ENCODE measurements around the gene COL9A1.

COL9A1 gene

GRCh38 chr6:70221025-70221714 lies 81.7 kb downstream of the COL9A1 start:
- no peaks in the 10 kb centered on the region for H3K36me3 ChIP-seq (ENCODE audit: low read length)
- H3K9me2 ChIP-seq (replicated peaks; ENCODE audit: insufficient read depth, low read length) = no peaks in the 10 kb centered on the region
- no peaks in the 10 kb centered on the region for H4K20me1 ChIP-seq (ENCODE audit: low read depth, low read length)
- TF ChIP-seq CTCF (IDR thresholded peaks at IDR 0.05; ENCODE audit: insufficient read depth, low read length, poor library complexity, severe bottlenecking) (peak; percentile 40), EZH2phosphoT487 (conservative IDR thresholded peaks at IDR 0.05; ENCODE audit: low read length) (no peak)
- H3K9ac ChIP-seq (ENCODE audit: low read length) = no peak overlapping the region
- H3K4me2 ChIP-seq (ENCODE audit: low read depth, low read length, poor library complexity, severe bottlenecking) = no peak overlapping the region
- H3K9me3 ChIP-seq (ENCODE audit: insufficient read depth, low read length) = no peaks in the 10 kb centered on the region
- no peak overlapping the region for H3K27ac ChIP-seq (ENCODE audit: low read depth, low read length)
- no peaks in the 10 kb centered on the region for H3F3A ChIP-seq (ENCODE audit: insufficient read depth)
- H3K4me3 ChIP-seq (ENCODE audit: insufficient read depth, low read length, poor library complexity, severe bottlenecking) = no peak overlapping the region
- no peak overlapping the region for H2AFZ ChIP-seq (ENCODE audit: low read depth, low read length, severe bottlenecking)
- H3K79me2 ChIP-seq (ENCODE audit: insufficient read depth, low read length) = no peaks in the 10 kb centered on the region
- H3K27me3 ChIP-seq (ENCODE audit: low read length) = no peaks in the 10 kb centered on the region

- no peak overlapping the region for H3K4me3 ChIP-seq (ENCODE audit: insufficient read depth, low read length, poor library complexity, severe bottlenecking)
- no peak overlapping the region for H3K9ac ChIP-seq (ENCODE audit: low read length)
- no peak overlapping the region for H3K4me2 ChIP-seq (ENCODE audit: low read depth, low read length, poor library complexity, severe bottlenecking)
- no peak overlapping the region for H2AFZ ChIP-seq (ENCODE audit: low read depth, low read length, severe bottlenecking)
- no peaks in the 10 kb centered on the region for H3K9me2 ChIP-seq (replicated peaks; ENCODE audit: insufficient read depth, low read length)
- H3K27me3 ChIP-seq (ENCODE audit: low read length) = no peaks in the 10 kb centered on the region
- no peaks in the 10 kb centered on the region for H3F3A ChIP-seq (ENCODE audit: insufficient read depth)
- TF ChIP-seq EZH2phosphoT487 (conservative IDR thresholded peaks at IDR 0.05; ENCODE audit: low read length) = no peak
- TF ChIP-seq CTCF (IDR thresholded peaks at IDR 0.05; ENCODE audit: insufficient read depth, low read length, poor library complexity, severe bottlenecking) = no peak
- H3K36me3 ChIP-seq (ENCODE audit: low read length) = no peaks in the 10 kb centered on the region
- H3K9me3 ChIP-seq (ENCODE audit: insufficient read depth, low read length) = no peaks in the 10 kb centered on the region
- H4K20me1 ChIP-seq (ENCODE audit: low read depth, low read length) = no peaks in the 10 kb centered on the region
- no peak overlapping the region for H3K27ac ChIP-seq (ENCODE audit: low read depth, low read length)
- H3K79me2 ChIP-seq (ENCODE audit: insufficient read depth, low read length) = no peaks in the 10 kb centered on the region
Observed at GRCh38 chr6:70219943-70220613, 82.8 kb downstream of the COL9A1 start.

- H3K27me3 ChIP-seq (ENCODE audit: low read length) = no peaks in the 10 kb centered on the region
- no peaks in the 10 kb centered on the region for H3K9me2 ChIP-seq (replicated peaks; ENCODE audit: insufficient read depth, low read length)
- no peak overlapping the region for H2AFZ ChIP-seq (ENCODE audit: low read depth, low read length, severe bottlenecking)
- no peak overlapping the region for H3K4me2 ChIP-seq (ENCODE audit: low read depth, low read length, poor library complexity, severe bottlenecking)
- H3K9me3 ChIP-seq (ENCODE audit: insufficient read depth, low read length) = no peaks in the 10 kb centered on the region
- H3K79me2 ChIP-seq (ENCODE audit: insufficient read depth, low read length) = no peaks in the 10 kb centered on the region
- no peaks in the 10 kb centered on the region for H3K36me3 ChIP-seq (ENCODE audit: low read length)
- H3K27ac ChIP-seq (ENCODE audit: low read depth, low read length) = no peak overlapping the region
- no peak overlapping the region for H3K4me3 ChIP-seq (ENCODE audit: insufficient read depth, low read length, poor library complexity, severe bottlenecking)
- H4K20me1 ChIP-seq (ENCODE audit: low read depth, low read length) = no peaks in the 10 kb centered on the region
- TF ChIP-seq CTCF (IDR thresholded peaks at IDR 0.05; ENCODE audit: insufficient read depth, low read length, poor library complexity, severe bottlenecking) (no peak), EZH2phosphoT487 (conservative IDR thresholded peaks at IDR 0.05; ENCODE audit: low read length) (no peak)
- H3K9ac ChIP-seq (ENCODE audit: low read length) = no peak overlapping the region
- no peaks in the 10 kb centered on the region for H3F3A ChIP-seq (ENCODE audit: insufficient read depth)
Observed at GRCh38 chr6:70216767-70217166, 86.1 kb downstream of the COL9A1 start.
